COR-L47 (cell line): ENCODE data around the gene SSUH2.
"Not testable (repeated sequence)": the region's sequence is repeated elsewhere in the genome, so short reads cannot be mapped to it uniquely, and the experiment has no call there.

ENCODE experiments used
- DNase-seq: peaks from one replicate; lab custom pipeline; 2025; lab: John Stamatoyannopoulos, UW

The SSUH2 gene

DNA sequence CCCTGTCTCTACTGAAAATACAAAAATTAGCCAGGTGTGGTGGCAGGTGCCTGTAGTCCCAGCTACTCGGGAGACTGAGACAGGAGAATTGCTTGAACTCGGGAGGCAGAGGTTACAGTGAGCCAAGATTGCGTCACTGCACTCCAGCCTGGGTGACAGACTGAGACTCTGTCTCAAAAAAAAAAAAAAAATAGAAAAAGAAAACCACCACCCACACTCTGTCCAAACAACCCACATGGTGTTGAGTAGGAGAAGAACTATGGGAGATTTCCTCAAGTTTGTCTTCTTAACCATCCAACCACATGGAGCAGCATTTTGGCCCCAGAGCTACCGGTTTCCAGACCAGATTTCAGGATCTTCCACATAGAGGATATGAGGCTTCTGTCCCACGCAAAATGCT, 64.2 kb downstream of the SSUH2 start:
- DNase-seq, result not testable (repeated sequence)

DNA sequence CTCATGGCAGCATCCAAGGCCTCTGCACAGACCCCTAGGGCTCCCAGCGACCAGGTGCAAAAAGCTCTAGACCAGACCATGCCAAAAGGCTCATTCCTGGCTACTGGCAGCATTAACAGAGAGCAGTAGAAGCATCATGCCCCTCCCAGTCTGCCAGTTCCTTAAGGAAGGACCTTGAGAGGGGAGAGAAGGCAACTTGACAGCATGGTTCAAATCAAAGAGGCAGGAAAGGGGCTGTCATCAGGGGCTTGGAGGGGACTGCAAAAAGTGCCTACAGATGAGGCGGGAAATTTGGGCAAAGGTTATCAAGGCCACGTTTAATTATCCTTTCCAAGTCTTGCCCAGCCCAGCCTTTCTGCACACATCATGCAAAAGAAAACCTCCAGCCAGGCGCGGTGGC, 64.7 kb downstream of the SSUH2 start:
- DNase-seq, result no peak

GRCh38 chr3:8579096-8579495, 65.5 kb downstream of the SSUH2 start:
- no peak for DNase-seq

GRCh38 chr3:8578282-8578681, 66.3 kb downstream of the SSUH2 start:
- no peak for DNase-seq

- no peak for DNase-seq
Measured at GRCh38 chr3:8576841-8577571, 67.6 kb downstream of the SSUH2 start.

- DNase-seq, result no peak
Measured at GRCh38 chr3:8576436-8576835, 68.2 kb downstream of the SSUH2 start.

DNA sequence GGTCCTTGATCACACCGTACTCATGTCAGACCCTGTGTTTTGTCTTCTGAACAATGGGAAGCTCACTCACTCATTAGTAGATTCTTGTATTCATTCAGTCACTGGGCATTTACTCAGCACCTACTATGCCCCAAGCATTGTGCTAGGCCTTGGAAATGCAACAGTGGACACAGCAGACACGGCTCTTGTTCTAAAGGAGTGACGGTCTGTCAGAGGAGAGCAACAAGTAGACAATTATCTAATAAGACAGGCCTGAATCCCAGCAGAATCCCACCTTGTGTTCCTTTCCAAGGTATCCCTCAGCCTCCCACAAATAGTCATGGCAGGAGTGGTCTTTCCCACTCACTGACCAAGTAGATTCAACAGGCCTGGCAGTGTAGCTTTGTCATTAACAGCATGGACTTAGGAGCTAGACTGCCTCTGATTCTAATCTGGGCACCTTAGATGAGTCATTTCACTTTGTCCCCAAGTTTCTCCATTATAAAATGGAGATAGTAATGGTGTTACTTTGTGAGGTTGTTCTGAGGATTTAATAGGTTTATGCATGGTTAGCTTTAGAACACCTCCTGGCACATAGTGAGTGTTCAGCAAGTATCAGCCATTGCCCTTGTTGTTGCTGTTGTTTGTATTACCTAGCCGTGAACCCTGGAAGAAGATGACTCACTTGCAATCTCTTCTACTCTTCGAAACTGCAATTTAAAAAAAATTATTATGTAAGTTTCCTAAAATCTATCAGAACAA, 69.1 kb downstream of the SSUH2 start:
- no peak for DNase-seq

GRCh38 chr3:8574670-8575322, 69.8 kb downstream of the SSUH2 start:
- DNase-seq, result no peak

- DNase-seq, result no peak
Measured at GRCh38 chr3:8574040-8574669, 70.4 kb downstream of the SSUH2 start.

DNA sequence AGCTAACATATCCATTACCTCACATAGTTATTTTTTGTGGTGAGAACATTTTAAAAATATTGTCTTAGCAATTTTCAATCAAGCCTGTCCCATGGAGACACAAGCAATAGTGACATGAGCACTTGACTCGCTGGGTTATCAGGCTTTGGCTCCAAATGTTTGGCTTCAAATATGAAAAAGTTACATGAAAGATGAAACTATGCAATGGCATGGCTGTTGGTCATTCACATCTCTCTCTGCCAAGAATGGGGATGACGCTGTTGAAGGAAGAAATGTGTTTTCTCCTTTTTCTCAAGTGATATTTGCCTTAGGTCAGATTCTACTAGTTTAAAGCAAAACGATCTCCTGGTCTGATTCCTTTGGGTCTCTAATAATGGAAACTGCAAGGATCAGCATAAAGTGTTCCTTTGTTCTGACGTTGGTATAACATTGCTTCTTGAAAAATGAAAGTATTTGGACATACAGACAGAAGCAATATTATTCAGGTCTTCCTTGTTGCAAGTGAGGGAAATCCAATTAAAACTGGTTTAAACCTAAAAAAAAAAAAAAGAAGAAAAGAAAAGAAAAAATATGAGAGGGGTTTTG, 71.2 kb downstream of the SSUH2 start:
- DNase-seq, result no peak

- DNase-seq, result no peak
Measured at GRCh38 chr3:8571256-8571655, 73.3 kb downstream of the SSUH2 start.
